GM12878 (cell line): ENCODE measurements around the gene SLC12A5. TPM values are rescaled to one million over a fixed set of nuclear protein-coding genes. Genes with fewer than 3 reads are reported as not detected.

Experiments
- ATAC-seq: fragments of 200-7000 bp; cut with Tn5 transposase; 3 replicates; pipeline ENCODE4 v1.9.1; 2020; ENCODE audit warnings: mild to moderate bottlenecking, moderate library complexity
- BruUV-seq: library from RNA; stranded (reverse); fragments of 400-500 nt; replicated peaks from 2 replicates; lab custom pipeline; 2021; lab: Mats Ljungman, UMichigan
- CTCF ChIA-PET: fragments of 300-600 bp; sonication (Branson Sonifier 250); formaldehyde crosslinking; extraction: SDS; loops from one replicate; lab custom pipeline; 2021; ENCODE audit warnings: inconsistent platforms; lab: Yijun Ruan, JAX
- POLR2A ChIA-PET: fragments of 350-600 bp; formaldehyde crosslinking; extraction: SDS; loops from one replicate; lab custom pipeline; 2021; ENCODE audit warnings: inconsistent platforms; lab: Charles Lee
- RAD21 ChIA-PET: fragments of 300-600 bp; sonication (Branson Sonifier 250); formaldehyde crosslinking; loops from one replicate; lab custom pipeline; 2023; ENCODE audit warnings: antibody characterized with exemption; ENCODE audit not compliant: unreplicated experiment; lab: Charles Lee
- SMC1A ChIA-PET: fragments of 300-600 bp; sonication (Branson Sonifier 250); formaldehyde crosslinking; loops from one replicate; lab custom pipeline; 2023; ENCODE audit not compliant: unreplicated experiment, uncharacterized antibody; lab: Charles Lee
- DNase-seq: peaks from one replicate; pipeline ENCODE4 v3.0.0-alpha.2; 2011; ENCODE audit warnings: low read depth, low spot score
- FAIRE-seq: peaks from 3 replicates; lab custom pipeline; 2011; peaks lifted over from hg19 to GRCh38; lab: Jason Lieb, UNC
- H2AFZ ChIP-seq: 2 replicates; pipeline ENCODE4 v1.6.0; 2011; ENCODE audit warnings: low read depth, low read length, control low read depth; ENCODE audit not compliant: control insufficient read depth
- H3K27ac ChIP-seq: 2 replicates; pipeline ENCODE4 v1.5.1; 2011; ENCODE audit warnings: control low read depth; ENCODE audit not compliant: control insufficient read depth, insufficient read depth
- H3K27me3 ChIP-seq, 2 experiments: replicated peaks in 1 of 2; 2 replicates each; pipeline versions ENCODE4 v1.6.0 to v1.6.1; 2011; ENCODE audit warnings: low read length in 1 of 2; ENCODE audit not compliant: control insufficient read depth in 2 of 2, insufficient read depth in 2 of 2
- H3K36me3 ChIP-seq, 2 experiments: 2 replicates each; pipeline ENCODE4 v1.5.1; 2011; ENCODE audit warnings: low read length in 1 of 2; ENCODE audit not compliant: control insufficient read depth in 2 of 2, insufficient read depth in 2 of 2
- H3K4me1 ChIP-seq: 2 replicates; pipeline ENCODE4 v1.6.1; 2011; ENCODE audit warnings: mild to moderate bottlenecking, low read length, moderate library complexity, mixed read lengths; ENCODE audit not compliant: control insufficient read depth, insufficient read depth
- H3K4me2 ChIP-seq: 2 replicates; pipeline ENCODE4 v1.6.0; 2011; ENCODE audit warnings: control low read depth; ENCODE audit not compliant: control insufficient read depth, insufficient read depth
- H3K4me3 ChIP-seq: fragments of 200-600 bp; sonication (generic); 2 replicates; pipeline ENCODE4 v1.5.1; 2016
- H3K79me2 ChIP-seq: 2 replicates; pipeline ENCODE4 v1.6.0; 2011; ENCODE audit warnings: low read length; ENCODE audit not compliant: control insufficient read depth, insufficient read depth
- H3K9ac ChIP-seq: 2 replicates; pipeline ENCODE4 v1.8.0; 2011; ENCODE audit warnings: low read length, control low read depth, mixed read lengths; ENCODE audit not compliant: control insufficient read depth, insufficient read depth
- H3K9me3 ChIP-seq: replicated peaks from 3 replicates; pipeline ENCODE4 v1.5.1; 2011; ENCODE audit warnings: mild to moderate bottlenecking, low read length; ENCODE audit not compliant: control insufficient read depth, insufficient read depth
- H4K20me1 ChIP-seq: 2 replicates; pipeline ENCODE4 v1.6.0; 2011; ENCODE audit not compliant: control insufficient read depth, insufficient read depth
- CBX5 ChIP-seq: sonication (generic); IDR thresholded peaks from 2 replicates; pipeline ENCODE4 v1.6.1; 2016; ENCODE audit warnings: low read depth, moderate library complexity, mild to moderate bottlenecking, inconsistent platforms
- EED ChIP-seq: sonication (generic); IDR thresholded peaks from 2 replicates; pipeline ENCODE4 v1.6.1; 2016; ENCODE audit warnings: antibody characterized with exemption, low read depth
- ESRRA ChIP-seq: IDR thresholded peaks from 2 replicates; pipeline ENCODE4 v1.6.1; 2012; ENCODE audit warnings: mild to moderate bottlenecking, low read length, improper control_type of control experiment
- EZH2 ChIP-seq: IDR thresholded peaks from 2 replicates; pipeline ENCODE4 v1.6.1; 2012; ENCODE audit warnings: low read depth, mild to moderate bottlenecking, control low read depth, inconsistent platforms, low read length, borderline replicate concordance; ENCODE audit not compliant: control insufficient read depth
- FOXK2 ChIP-seq: fragments of 450-650 bp; IDR thresholded peaks from 2 replicates; pipeline ENCODE4 v1.6.1; 2017; ENCODE audit warnings: mild to moderate bottlenecking, moderate library complexity
- HDGF ChIP-seq: fragments of 450-650 bp; IDR thresholded peaks from 2 replicates; pipeline ENCODE4 v1.6.1; 2016; ENCODE audit warnings: antibody characterized with exemption
- KAT2A ChIP-seq: conservative IDR thresholded peaks from 2 replicates; pipeline ENCODE4 v1.6.1; 2011; ENCODE audit warnings: low read depth, low read length; ENCODE audit not compliant: control insufficient read depth
- RELB ChIP-seq: fragments of 450-650 bp; IDR thresholded peaks from 2 replicates; pipeline ENCODE4 v1.6.1; 2017; ENCODE audit warnings: low read depth, mild to moderate bottlenecking, moderate library complexity
- RFX5 ChIP-seq: IDR thresholded peaks from 2 replicates; pipeline ENCODE4 v1.6.1; 2011; ENCODE audit warnings: low read depth, low read length, improper control_type of control experiment
- SKIL ChIP-seq: fragments of 450-650 bp; IDR thresholded peaks from 2 replicates; pipeline ENCODE4 v1.6.1; 2017; ENCODE audit warnings: mild to moderate bottlenecking, low read depth, inconsistent platforms; ENCODE audit not compliant: poor library complexity, severe bottlenecking
- TCF3 ChIP-seq: IDR thresholded peaks from 2 replicates; pipeline ENCODE4 v1.6.1; 2012; ENCODE audit warnings: low read depth, mild to moderate bottlenecking, low read length, borderline replicate concordance; ENCODE audit not compliant: insufficient read depth
- ZNF217 ChIP-seq: fragments of 450-650 bp; IDR thresholded peaks from 2 replicates; pipeline ENCODE4 v1.6.1; 2017; ENCODE audit warnings: antibody characterized with exemption, mild to moderate bottlenecking
- ZNF384 ChIP-seq: IDR thresholded peaks from 2 replicates; pipeline ENCODE4 v1.6.1; 2012; ENCODE audit warnings: low read depth, mild to moderate bottlenecking, low read length, improper control_type of control experiment, borderline replicate concordance
- ZZZ3 ChIP-seq: IDR thresholded peaks from 2 replicates; pipeline ENCODE4 v1.6.1; 2011; ENCODE audit warnings: low read depth; ENCODE audit not compliant: control insufficient read depth, insufficient read length
- WGBS: methylation state at CpG from one replicate; pipeline ENCODE4 v1.1.6; 2016; ENCODE audit warnings: low lambda C conversion rate; ENCODE audit not compliant: insufficient replicate concordance, insufficient coverage; ENCODE audit errors: missing lambda C conversion rate; 5-methylcytosine and 5-hydroxymethylcytosine counted together
- in situ Hi-C: fragments of 300-500 bp; cut with MboI; formaldehyde crosslinking; loops from 9 replicates; pipeline ENCODE4 v1.14.3; 2018; ENCODE audit warnings: mixed read lengths
- intact Hi-C: fragments of 100-400 bp; cut with micrococcal nuclease; formaldehyde crosslinking; loops from one replicate; pipeline ENCODE4 v1.14.2; 2022; ENCODE audit not compliant: unreplicated experiment
- polyA plus RNA-seq, 11 experiments: library from polyadenylated mRNA; depleted of rRNA in 4 of 11; unstranded in 6 of 11; stranded (reverse) in 5 of 11; fragments of >200 nt; fragmentation: Nextera tagmentation in 4 of 11; fragmentation: Illumina TruSeq in 1 of 11; extraction: Ambion mirVana in 4 of 11; extraction: Trizol in 1 of 11; gene quantifications; 1 replicate in 1 of 11; 2 replicates in 10 of 11; pipeline versions ENCODE4 v1.2.1 to v1.2.3, GENCODE V29; 2011 to 2016; ENCODE audit warnings: inconsistent platforms in 2 of 11, missing spikeins in 2 of 11, low read depth in 1 of 11
- total RNA-seq, 4 experiments: library from RNA; depleted of rRNA in 3 of 4; stranded (reverse); fragments of >200 nt in 3 of 4; fragmentation: Illumina TruSeq in 1 of 4; extraction: Trizol in 1 of 4; gene quantifications; 2 replicates each; pipeline versions ENCODE4 v1.2.1 to v1.2.3, GENCODE V29; 2013 to 2021
- TF ChIP-seq, protein P1 (sequence below): fragments of 450-650 bp; formaldehyde crosslinking; IDR thresholded peaks from 2 replicates; pipeline ENCODE4 v1.5.0; 2022; ENCODE audit warnings: mild to moderate bottlenecking, missing genetic modification characterization
- TF ChIP-seq, protein P2 (sequence below): fragments of 450-650 bp; IDR thresholded peaks from 2 replicates; pipeline ENCODE4 v1.6.1; 2016; ENCODE audit warnings: mild to moderate bottlenecking

The SLC12A5 gene
- total and polyA plus RNA-seq, 10 of the 15 experiments (the other 5 are each of a cell fraction or from before 2014, with no cell fraction given) = 0.26 to 2.7 (median 1.2) TPM

GRCh38 chr20:46083101-46083500 is 54.1 kb downstream of the SLC12A5 start:
- BruUV-seq = no TSS peak
- SMC1A ChIA-PET = no interaction called here
- peaks cover 4 to 8% of the 10 kb centered on the region in 2 experiments for H3K36me3 ChIP-seq
- no peak overlapping the region for H3K27ac ChIP-seq
- peaks cover 75% of the 10 kb centered on the region for H3K79me2 ChIP-seq
- RAD21 ChIA-PET = no interaction called here
- no peak for ATAC-seq
- no peaks in the 10 kb centered on the region for H3K27me3 ChIP-seq
- no peaks in the 10 kb centered on the region for H3K9me3 ChIP-seq
- H3K4me2 ChIP-seq = no peak overlapping the region
- no peak for FAIRE-seq
- no peak overlapping the region for H2AFZ ChIP-seq
- H4K20me1 ChIP-seq = peaks cover 6% of the 10 kb centered on the region
- WGBS = 83% methylated on average over 6 of the region's 6 CpGs
- intact Hi-C loops = no loop called here
- H3K9ac ChIP-seq = no peak overlapping the region
- POLR2A ChIA-PET = no interaction called here
- in situ Hi-C loops = no loop called here
- no peaks in the 10 kb centered on the region for H3K4me1 ChIP-seq
- CTCF ChIA-PET = interaction anchor here (0.8 to 1.2 kb wide), 4 partner anchors 25 to 69 kb away, joined by 3 read pairs; no protein-coding TSS in a partner anchor
- no peak for DNase-seq
- TF ChIP-seq ZZZ3 (no peak), RFX5 (no peak), KAT2A (no peak), EED (no peak), TCF3 (no peak), CBX5 (no peak), ZNF384 (no peak), EZH2 (no peak), RELB (no peak), ZNF217 (no peak), FOXK2 (no peak), HDGF (no peak), SKIL (no peak), ESRRA (no peak)
- TF ChIP-seq, protein P1, sequence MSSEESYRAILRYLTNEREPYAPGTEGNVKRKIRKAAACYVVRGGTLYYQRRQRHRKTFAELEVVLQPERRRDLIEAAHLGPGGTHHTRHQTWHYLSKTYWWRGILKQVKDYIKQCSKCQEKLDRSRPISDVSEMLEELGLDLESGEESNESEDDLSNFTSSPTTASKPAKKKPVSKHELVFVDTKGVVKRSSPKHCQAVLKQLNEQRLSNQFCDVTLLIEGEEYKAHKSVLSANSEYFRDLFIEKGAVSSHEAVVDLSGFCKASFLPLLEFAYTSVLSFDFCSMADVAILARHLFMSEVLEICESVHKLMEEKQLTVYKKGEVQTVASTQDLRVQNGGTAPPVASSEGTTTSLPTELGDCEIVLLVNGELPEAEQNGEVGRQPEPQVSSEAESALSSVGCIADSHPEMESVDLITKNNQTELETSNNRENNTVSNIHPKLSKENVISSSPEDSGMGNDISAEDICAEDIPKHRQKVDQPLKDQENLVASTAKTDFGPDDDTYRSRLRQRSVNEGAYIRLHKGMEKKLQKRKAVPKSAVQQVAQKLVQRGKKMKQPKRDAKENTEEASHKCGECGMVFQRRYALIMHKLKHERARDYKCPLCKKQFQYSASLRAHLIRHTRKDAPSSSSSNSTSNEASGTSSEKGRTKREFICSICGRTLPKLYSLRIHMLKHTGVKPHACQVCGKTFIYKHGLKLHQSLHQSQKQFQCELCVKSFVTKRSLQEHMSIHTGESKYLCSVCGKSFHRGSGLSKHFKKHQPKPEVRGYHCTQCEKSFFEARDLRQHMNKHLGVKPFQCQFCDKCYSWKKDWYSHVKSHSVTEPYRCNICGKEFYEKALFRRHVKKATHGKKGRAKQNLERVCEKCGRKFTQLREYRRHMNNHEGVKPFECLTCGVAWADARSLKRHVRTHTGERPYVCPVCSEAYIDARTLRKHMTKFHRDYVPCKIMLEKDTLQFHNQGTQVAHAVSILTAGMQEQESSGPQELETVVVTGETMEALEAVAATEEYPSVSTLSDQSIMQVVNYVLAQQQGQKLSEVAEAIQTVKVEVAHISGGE (CRISPR knock-in tag) = no peak
- TF ChIP-seq, protein P2, sequence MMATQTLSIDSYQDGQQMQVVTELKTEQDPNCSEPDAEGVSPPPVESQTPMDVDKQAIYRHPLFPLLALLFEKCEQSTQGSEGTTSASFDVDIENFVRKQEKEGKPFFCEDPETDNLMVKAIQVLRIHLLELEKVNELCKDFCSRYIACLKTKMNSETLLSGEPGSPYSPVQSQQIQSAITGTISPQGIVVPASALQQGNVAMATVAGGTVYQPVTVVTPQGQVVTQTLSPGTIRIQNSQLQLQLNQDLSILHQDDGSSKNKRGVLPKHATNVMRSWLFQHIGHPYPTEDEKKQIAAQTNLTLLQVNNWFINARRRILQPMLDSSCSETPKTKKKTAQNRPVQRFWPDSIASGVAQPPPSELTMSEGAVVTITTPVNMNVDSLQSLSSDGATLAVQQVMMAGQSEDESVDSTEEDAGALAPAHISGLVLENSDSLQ = no peak
- TF ChIP-seq, all 136 proteins: peak for 0
- no peak overlapping the region for H3K4me3 ChIP-seq
